H1 (cell line): Measurements from ENCODE around the gene POP7. TPM values are rescaled to one million over a fixed set of nuclear protein-coding genes. Genes with fewer than 3 reads are reported as not detected.

Source experiments
- CTCF ChIA-PET: fragments of 300-600 bp; sonication (Branson Sonifier 250); formaldehyde crosslinking; loops from one replicate; lab custom pipeline; 2021; ENCODE audit not compliant: partially characterized antibody; lab: Charles Lee
- POLR2A ChIA-PET: fragments of 300-600 bp; sonication (Branson Sonifier 250); formaldehyde crosslinking; loops from one replicate; lab custom pipeline; 2021; ENCODE audit warnings: inconsistent platforms; ENCODE audit not compliant: partially characterized antibody; lab: Charles Lee
- DNase-seq, 2 experiments: peaks; one replicate each; pipeline versions ENCODE4 v3.0.0 to v3.0.0-alpha.2; 2010 to 2022; ENCODE audit warnings: low spot score in 2 of 2, low read depth in 1 of 2, mixed read lengths in 1 of 2
- FAIRE-seq: peaks from 2 replicates; lab custom pipeline; 2011; peaks lifted over from hg19 to GRCh38; lab: Jason Lieb, UNC
- H2AFZ ChIP-seq: 2 replicates; pipeline ENCODE4 v1.8.1; 2012; ENCODE audit warnings: low read length, inconsistent platforms
- H2AK5ac ChIP-seq: 2 replicates; pipeline ENCODE4 v1.6.1; 2013; ENCODE audit warnings: low read depth, low read length
- H2BK120ac ChIP-seq: replicated peaks from 2 replicates; pipeline ENCODE3; 2013; ENCODE audit warnings: low read depth, low read length, inconsistent platforms
- H2BK12ac ChIP-seq: 2 replicates; pipeline ENCODE4 v1.6.1; 2013; ENCODE audit warnings: low read depth, low read length
- H2BK15ac ChIP-seq: 2 replicates; pipeline ENCODE4 v1.6.1; 2013; ENCODE audit warnings: low read length
- H2BK20ac ChIP-seq: 2 replicates; pipeline ENCODE4 v1.6.1; 2013; ENCODE audit warnings: low read length
- H2BK5ac ChIP-seq: 2 replicates; pipeline ENCODE4 v1.6.1; 2013; ENCODE audit warnings: low read depth, low read length
- H3K14ac ChIP-seq: 2 replicates; pipeline ENCODE4 v1.6.1; 2013; ENCODE audit warnings: inconsistent platforms; ENCODE audit not compliant: insufficient read length
- H3K18ac ChIP-seq: 2 replicates; pipeline ENCODE4 v1.6.1; 2013; ENCODE audit warnings: low read length; ENCODE audit errors: extremely low read depth
- H3K23ac ChIP-seq: 2 replicates; pipeline ENCODE4 v1.6.1; 2013; ENCODE audit warnings: inconsistent platforms; ENCODE audit not compliant: insufficient read length
- H3K23me2 ChIP-seq: 2 replicates; pipeline ENCODE4 v1.6.1; 2013; ENCODE audit warnings: low read depth, low read length
- H3K27ac ChIP-seq: 2 replicates; pipeline ENCODE4 v1.6.1; 2011; ENCODE audit warnings: low read depth, low read length, inconsistent platforms
- H3K27me3 ChIP-seq, 4 experiments: replicated peaks in 1 of 4; 1 replicate in 1 of 4; 2 replicates in 3 of 4; pipeline versions ENCODE4 v1.6.1 to v1.8.1; 2011 to 2013; ENCODE audit warnings: low read length in 3 of 4, mild to moderate bottlenecking in 3 of 4, inconsistent platforms in 2 of 4, mixed read lengths in 2 of 4, moderate library complexity in 1 of 4; ENCODE audit not compliant: control insufficient read depth in 3 of 4, insufficient read depth in 3 of 4; ENCODE audit errors: extremely low read depth in 1 of 4
- H3K36me3 ChIP-seq, 4 experiments: 2 replicates each; pipeline versions ENCODE4 v1.6.1 to v1.8.1; 2011 to 2013; ENCODE audit warnings: mild to moderate bottlenecking in 4 of 4, low read length in 3 of 4, moderate library complexity in 2 of 4, control low read depth in 1 of 4, inconsistent platforms in 1 of 4; ENCODE audit not compliant: insufficient read depth in 4 of 4, control insufficient read depth in 2 of 4
- H3K4ac ChIP-seq: replicated peaks from 2 replicates; pipeline ENCODE3; 2013; ENCODE audit warnings: low read length, low read depth, mixed read lengths, inconsistent platforms; ENCODE audit not compliant: insufficient read length
- H3K4me1 ChIP-seq, 4 experiments: replicated peaks in 1 of 4; 1 replicate in 1 of 4; 2 replicates in 3 of 4; pipeline versions ENCODE4 v1.6.1 to v1.8.1; 2011 to 2013; ENCODE audit warnings: low read length in 3 of 4, inconsistent platforms in 2 of 4, mixed read lengths in 1 of 4; ENCODE audit not compliant: insufficient read depth in 4 of 4, control insufficient read depth in 3 of 4
- H3K4me2 ChIP-seq, 2 experiments: 2 replicates each; pipeline versions ENCODE4 v1.6.1 to v1.8.1; 2011 to 2013; ENCODE audit warnings: low read depth in 2 of 2, low read length in 2 of 2, control low read depth in 1 of 2, inconsistent platforms in 1 of 2, mild to moderate bottlenecking in 1 of 2; ENCODE audit not compliant: insufficient read depth in 1 of 2
- H3K4me3 ChIP-seq, 4 experiments: fragments of 200-600, 300-600 bp in 1 of 4; sonication (generic), shearing (Covaris generic), sonication (Bioruptor Twin) in 1 of 4; 2 replicates each; pipeline versions ENCODE4 v1.5.1 to v1.8.1; 2011 to 2016; ENCODE audit warnings: low read length in 4 of 4, low read depth in 3 of 4, control low read depth in 2 of 4, inconsistent platforms in 2 of 4, mild to moderate bottlenecking in 2 of 4, mixed read lengths in 1 of 4, moderate library complexity in 1 of 4; ENCODE audit not compliant: insufficient read depth in 2 of 4; ENCODE audit errors: extremely low read depth in 1 of 4
- H3K56ac ChIP-seq: replicated peaks from 2 replicates; pipeline ENCODE3; 2013; ENCODE audit warnings: low read depth, mild to moderate bottlenecking, mixed read lengths, low read length, inconsistent platforms; ENCODE audit not compliant: insufficient read length
- H3K79me1 ChIP-seq: 2 replicates; pipeline ENCODE4 v1.6.1; 2013; ENCODE audit warnings: low read depth, low read length, control low read depth
- H3K79me2 ChIP-seq, 2 experiments: 2 replicates each; pipeline versions ENCODE4 v1.6.1 to v1.8.1; 2012 to 2013; ENCODE audit warnings: low read length in 2 of 2, mild to moderate bottlenecking in 2 of 2, inconsistent platforms in 1 of 2; ENCODE audit not compliant: insufficient read depth in 2 of 2, control insufficient read depth in 1 of 2
- H3K9ac ChIP-seq, 4 experiments: replicated peaks in 1 of 4; 1 replicate in 1 of 4; 2 replicates in 3 of 4; pipeline versions ENCODE4 v1.6.1 to v1.8.1; 2011 to 2013; ENCODE audit warnings: low read depth in 3 of 4, low read length in 3 of 4, control low read depth in 2 of 4, mild to moderate bottlenecking in 2 of 4, moderate library complexity in 2 of 4, inconsistent platforms in 1 of 4; ENCODE audit errors: extremely low read depth in 1 of 4
- H3K9me3 ChIP-seq, 2 experiments: 2 replicates each; pipeline versions ENCODE4 v1.6.1 to v1.8.1; 2012 to 2013; ENCODE audit warnings: mild to moderate bottlenecking in 2 of 2, moderate library complexity in 2 of 2, control low read depth in 1 of 2, inconsistent platforms in 1 of 2, low read depth in 1 of 2, low read length in 1 of 2, mixed read lengths in 1 of 2; ENCODE audit not compliant: insufficient read depth in 2 of 2
- H4K20me1 ChIP-seq, 2 experiments: replicated peaks in 1 of 2; 2 replicates each; pipeline versions ENCODE3 to v1.8.1; 2011 to 2013; ENCODE audit warnings: inconsistent platforms in 2 of 2, low read length in 2 of 2, mild to moderate bottlenecking in 1 of 2; ENCODE audit not compliant: insufficient read depth in 2 of 2, control insufficient read depth in 1 of 2
- H4K5ac ChIP-seq: 2 replicates; pipeline ENCODE4 v1.6.1; 2013; ENCODE audit warnings: low read length, low read depth, mixed read lengths, inconsistent platforms; ENCODE audit not compliant: insufficient read length
- H4K8ac ChIP-seq: 2 replicates; pipeline ENCODE4 v1.8.0; 2013; ENCODE audit warnings: mild to moderate bottlenecking, moderate library complexity, low read length, inconsistent platforms; ENCODE audit not compliant: insufficient read depth; ENCODE audit errors: extremely low read depth
- H4K91ac ChIP-seq: replicated peaks from 2 replicates; pipeline ENCODE3; 2013; ENCODE audit warnings: low read length, mixed read lengths, inconsistent platforms; ENCODE audit not compliant: insufficient read length
- ASH2L ChIP-seq: fragments of 200-600, 300-600 bp; sonication (generic); IDR thresholded peaks from one replicate; pipeline ENCODE4 v1.7.1; 2017; ENCODE audit warnings: low read length
- E2F6 ChIP-seq: IDR thresholded peaks from 2 replicates; pipeline ENCODE4 v1.6.1; 2012; ENCODE audit warnings: inconsistent platforms
- EZH2 ChIP-seq: fragments of 200-600 bp; sonication (generic); IDR thresholded peaks from 2 replicates; pipeline ENCODE4 v1.7.1; 2012; ENCODE audit warnings: low read depth, mild to moderate bottlenecking, moderate library complexity, low read length, inconsistent platforms; ENCODE audit not compliant: severe bottlenecking
- GTF2F1 ChIP-seq: IDR thresholded peaks from 2 replicates; pipeline ENCODE4 v1.6.1; 2012; ENCODE audit warnings: low read depth, low read length, improper control_type of control experiment, borderline replicate concordance
- JUND ChIP-seq: IDR thresholded peaks from 2 replicates; pipeline ENCODE4 v1.6.1; 2011; ENCODE audit warnings: mild to moderate bottlenecking, improper control_type of control experiment, low read length
- KDM4A ChIP-seq: IDR thresholded peaks from one replicate; pipeline ENCODE4 v1.7.1; 2012; ENCODE audit warnings: low read depth, mild to moderate bottlenecking, moderate library complexity, low read length, inconsistent platforms; ENCODE audit not compliant: severe bottlenecking
- SP2 ChIP-seq: IDR thresholded peaks from 2 replicates; pipeline ENCODE4 v1.6.1; 2012; ENCODE audit warnings: mild to moderate bottlenecking, low read length, inconsistent platforms
- SUZ12 ChIP-seq: fragments of 200-600 bp; sonication (generic); IDR thresholded peaks from 2 replicates; pipeline ENCODE4 v1.6.1; 2012; ENCODE audit warnings: mild to moderate bottlenecking, inconsistent platforms, low read length, moderate library complexity, mixed read lengths
- TAF7 ChIP-seq: optimal IDR thresholded peaks from 2 replicates; pipeline ENCODE3; 2011; ENCODE audit warnings: low read depth, mild to moderate bottlenecking, inconsistent platforms, low read length, moderate library complexity, borderline replicate concordance
- YY1 ChIP-seq: IDR thresholded peaks from 2 replicates; pipeline ENCODE4 v1.6.1; 2011; ENCODE audit warnings: low read depth, mild to moderate bottlenecking, low read length
- WGBS, 2 experiments: shearing (Covaris generic) in 1 of 2; methylation state at CpG; one replicate each; pipeline versions ENCODE4 v1.1.6 to v1.1.7; 2013 to 2015; ENCODE audit warnings: low lambda C conversion rate in 2 of 2, mixed read lengths in 2 of 2, inconsistent platforms in 1 of 2, low coverage in 1 of 2, missing lambda C conversion rate in 1 of 2; ENCODE audit not compliant: insufficient replicate concordance in 2 of 2, insufficient coverage in 1 of 2, insufficient read length in 1 of 2; ENCODE audit errors: extremely low coverage in 1 of 2, missing lambda C conversion rate in 1 of 2; 5-methylcytosine and 5-hydroxymethylcytosine counted together
- polyA plus RNA-seq, 7 experiments: library from polyadenylated mRNA; depleted of rRNA in 3 of 7; stranded (reverse) in 5 of 7; unstranded in 2 of 7; fragments of >200 nt in 5 of 7; fragments of 200-250 nt in 2 of 7; gene quantifications; 1 replicate in 5 of 7; 2 replicates in 1 of 7; 4 replicates in 1 of 7; pipeline versions ENCODE4 v1.2.1 to v1.2.3, GENCODE V29; 2011 to 2013; ENCODE audit warnings: missing spikeins in 2 of 7, mixed read lengths in 2 of 7
- total RNA-seq: library from RNA; stranded (reverse); fragmentation: NEBNext Ultra II Directional; extraction: Animal tissue kit (Norgen Biotek cat#: 25700); gene quantifications from 2 replicates; pipeline ENCODE4 v1.2.1, GENCODE V29; 2021

The POP7 gene
- total and polyA plus RNA-seq, 2 of the 8 experiments (the other 6 are each of a cell fraction or from before 2014, with no cell fraction given), result 92.5 to 135 TPM

GRCh38 chr7:100720671-100721504 is 15.0 kb downstream of the POP7 start:
- ChIA-PET CTCF (interaction anchor here (0.6 to 16.4 kb wide), 13 partner anchors 9 to 168 kb away, joined by 3 to 197 read pairs (median 4); partner anchors contain the start of gene POP7), POLR2A (interaction anchor here (0.6 to 3.1 kb wide), 8 partner anchors 10 to 114 kb away, joined by 4 to 12 read pairs (median 6); partner anchors contain the start of gene POP7)
- no peak for FAIRE-seq
- Histone ChIP-seq H3K56ac (no peak overlapping the region), H3K18ac (no peak overlapping the region; the same call in 1 of the 2 replicates), H4K8ac (no peak overlapping the region), H2AFZ (no peak overlapping the region; the same call in 1 of the 2 replicates), H3K14ac (no peak overlapping the region), H3K27ac (no peak overlapping the region), H3K4ac (no peak overlapping the region), H2BK120ac (no peak overlapping the region), H4K20me1 (no peaks in the 10 kb centered on the region), H2BK5ac (no peak overlapping the region), H3K27me3 (peaks cover 7 to 26% (median 26%) of the 10 kb centered on the region in 4 experiments), H2BK12ac (peak overlapping the region; percentile 60; the same call in 1 of the 2 replicates), H2AK5ac (no peak overlapping the region), H3K79me1 (no peaks in the 10 kb centered on the region), H3K9ac (peak overlapping the region in 1 of 4 experiments; percentile 54; a peak in 1 of 7 replicates), H3K4me1 (peaks cover 0 to 5% (median 2%) of the 10 kb centered on the region in 4 experiments; a peak in 5 of 7 replicates), H3K9me3 (no peaks in the 10 kb centered on the region), H3K36me3 (no peaks in the 10 kb centered on the region), H2BK15ac (peak overlapping the region; percentile 72; the same call in 1 of the 2 replicates), H3K23ac (no peak overlapping the region), H3K79me2 (no peaks in the 10 kb centered on the region), H4K91ac (no peak overlapping the region), H2BK20ac (no peak overlapping the region; the same call in 1 of the 2 replicates), H3K23me2 (peaks cover 8% of the 10 kb centered on the region; the same call in 1 of the 2 replicates), H3K4me2 (peak overlapping the region; percentile 58 to 93), H3K4me3 (peak overlapping the region; percentile 32 to 71 (median 50)), H4K5ac (no peak overlapping the region)
- WGBS, 2 experiments, result 19% methylated on average over 16 of the region's 56 CpGs; no CpG with 5 or more reads in 1 of the 2 experiments
- DNase-seq, result peak in 1 of 2 experiments; percentile 63
- TF ChIP-seq SP2 (no peak), TAF7 (no peak), SUZ12 (peak; percentile 80), ASH2L (no peak), JUND (no peak), YY1 (no peak), E2F6 (no peak; the same call in 1 of the 2 replicates), EZH2 (peak; percentile 77), GTF2F1 (no peak), KDM4A (peak; percentile 41)
